NCI-H69 (cell line): ENCODE measurements around the gene NFIA.

Source experiments
- DNase-seq: peaks from one replicate; lab custom pipeline; 2025; lab: John Stamatoyannopoulos, UW

NFIA gene

DNA sequence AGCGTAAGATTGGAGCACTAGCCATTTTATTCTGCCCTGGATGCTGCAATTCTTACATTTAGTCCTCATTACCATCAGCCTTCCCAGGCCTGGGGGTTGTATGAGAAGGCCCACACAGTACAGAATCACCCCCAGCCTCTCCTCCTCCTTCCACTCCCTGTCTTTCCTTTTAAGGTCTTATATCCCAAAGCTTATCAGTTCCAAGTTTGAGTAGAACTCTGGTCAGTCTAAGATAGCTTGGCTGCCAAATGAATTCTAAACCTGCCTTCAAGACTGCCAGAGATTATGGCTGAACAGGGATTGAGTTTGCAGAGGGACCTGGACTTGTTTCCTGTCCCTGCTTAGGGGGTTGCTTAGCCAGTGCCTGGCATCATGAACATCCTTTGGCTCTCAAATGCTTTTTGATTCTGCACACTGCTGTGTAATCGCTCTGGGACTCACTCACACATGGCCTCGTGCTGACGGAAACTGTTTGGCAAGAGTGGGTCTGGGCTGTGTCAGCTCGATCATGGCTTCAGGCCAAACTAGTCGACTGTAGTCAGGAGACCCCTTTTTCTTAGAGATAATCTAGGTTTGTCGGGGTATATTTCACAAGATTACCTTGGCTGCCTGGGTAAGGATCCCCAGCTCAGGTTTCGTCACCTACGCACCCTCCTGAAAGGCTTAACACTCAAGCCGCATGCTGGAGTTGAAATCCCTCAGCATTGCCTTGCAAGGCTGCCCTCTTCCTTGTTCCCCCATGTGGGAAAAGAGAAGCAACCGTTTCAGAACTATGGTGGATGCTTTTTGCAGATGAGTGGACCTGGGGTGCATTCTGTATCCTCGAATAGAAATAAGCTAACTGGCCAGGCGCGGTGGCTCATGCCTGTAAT lies 252.6 kb downstream of the NFIA start:
- peak; percentile 13 for DNase-seq

DNA sequence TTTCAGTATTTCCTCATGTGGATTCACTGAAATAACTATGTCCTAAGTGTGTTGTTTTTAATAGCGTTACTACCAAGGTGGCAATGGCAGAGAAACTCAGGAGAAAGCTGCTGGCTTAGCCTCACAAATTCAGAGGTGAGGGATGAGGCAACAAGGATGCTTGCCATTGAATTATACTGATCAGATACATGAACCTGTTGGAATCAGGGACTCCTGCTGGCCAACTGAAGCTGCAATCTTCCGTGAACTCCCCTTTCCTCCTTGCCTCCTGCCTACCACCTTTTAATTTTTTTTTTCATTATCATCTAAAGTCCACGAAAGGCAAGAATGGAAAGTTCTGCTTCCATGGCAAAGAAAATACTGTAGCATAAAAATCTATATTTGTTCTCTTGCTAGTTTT lies 254.7 kb downstream of the NFIA start:
- peak; percentile 56 for DNase-seq

DNA sequence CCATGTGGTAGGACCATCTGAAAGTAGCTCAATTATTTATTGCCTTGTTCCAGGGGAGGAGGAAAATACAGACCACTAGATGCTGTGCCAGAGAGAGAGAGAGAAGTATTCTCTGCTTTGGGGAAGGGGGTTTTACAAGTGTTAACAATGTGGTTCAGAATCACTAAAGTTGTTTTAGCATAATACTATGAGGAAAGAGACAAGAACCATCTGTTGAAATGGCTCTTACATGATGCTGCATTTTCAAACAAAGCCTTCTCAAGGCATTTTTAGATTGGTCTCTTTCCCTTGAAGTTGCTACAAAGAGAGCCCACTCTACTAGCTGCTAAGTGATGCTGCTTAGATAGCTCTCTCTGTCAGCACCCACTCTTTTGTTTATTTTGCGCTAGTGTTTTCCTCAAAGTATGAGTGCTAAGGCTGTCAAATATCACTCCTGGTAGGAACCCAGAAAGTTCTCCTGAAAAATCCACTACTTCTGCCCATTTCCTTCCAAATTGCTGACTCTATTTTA lies 255.1 kb downstream of the NFIA start:
- DNase-seq: peak; percentile 22

DNA sequence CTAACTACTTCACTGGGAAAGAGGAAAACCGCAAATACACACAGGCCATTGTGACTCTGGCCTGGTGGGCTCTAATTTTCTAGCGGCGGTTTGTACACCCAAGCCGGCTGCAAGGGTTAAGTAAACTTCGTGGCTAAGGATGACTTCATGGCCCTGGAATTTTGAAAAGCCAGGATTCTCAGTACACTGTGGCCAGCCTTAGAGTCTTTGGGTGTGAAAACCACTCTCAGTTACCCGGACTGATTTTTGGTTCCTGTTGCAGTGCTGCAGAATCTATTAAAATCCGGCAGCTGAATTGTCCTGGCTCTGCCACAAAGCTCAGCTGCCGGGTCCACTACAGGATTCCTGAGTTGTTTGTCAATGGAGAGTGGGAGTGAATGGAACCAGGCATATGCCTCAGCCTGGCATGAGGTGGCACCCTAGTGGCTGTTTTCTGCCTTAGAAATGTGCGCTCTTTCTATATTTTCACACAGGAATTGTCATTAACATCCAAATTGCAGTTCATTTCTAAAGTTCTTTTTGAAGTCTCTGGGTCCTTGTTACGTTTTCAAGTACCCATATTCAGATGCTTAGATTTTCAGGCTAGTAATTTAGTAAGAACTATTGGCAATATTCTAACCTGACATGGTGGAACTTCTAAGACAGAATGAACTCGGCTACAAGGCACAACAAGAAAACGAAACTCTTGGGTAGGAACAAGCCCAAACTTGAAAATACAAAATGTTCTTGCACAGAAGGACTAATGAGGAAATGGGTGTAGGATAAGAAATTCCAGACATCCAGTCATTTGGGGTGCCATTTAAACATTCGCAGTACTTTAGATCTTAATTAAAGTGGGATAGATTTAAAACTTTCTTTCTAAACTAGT lies 255.9 kb downstream of the NFIA start:
- DNase-seq: peak; percentile 83

DNA sequence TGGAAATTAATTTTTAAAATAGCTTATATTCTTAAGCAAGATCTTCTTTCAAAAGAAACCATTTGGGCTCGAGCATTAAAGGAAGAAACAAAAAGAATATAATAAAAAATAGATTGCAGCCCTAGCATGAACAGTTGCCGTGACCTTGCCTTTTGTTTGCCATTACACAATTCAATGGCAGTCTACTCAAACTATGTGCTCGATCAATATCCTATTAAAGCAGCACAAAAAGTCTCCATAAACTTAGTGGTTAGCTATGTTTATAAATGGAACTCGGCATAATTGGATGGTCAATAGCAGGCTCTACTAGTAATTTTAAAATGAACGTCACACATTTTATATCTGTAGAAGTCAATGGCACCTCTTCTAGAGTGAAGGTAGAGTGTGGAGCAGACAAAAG lies 256.5 kb downstream of the NFIA start:
- DNase-seq: no peak

DNA sequence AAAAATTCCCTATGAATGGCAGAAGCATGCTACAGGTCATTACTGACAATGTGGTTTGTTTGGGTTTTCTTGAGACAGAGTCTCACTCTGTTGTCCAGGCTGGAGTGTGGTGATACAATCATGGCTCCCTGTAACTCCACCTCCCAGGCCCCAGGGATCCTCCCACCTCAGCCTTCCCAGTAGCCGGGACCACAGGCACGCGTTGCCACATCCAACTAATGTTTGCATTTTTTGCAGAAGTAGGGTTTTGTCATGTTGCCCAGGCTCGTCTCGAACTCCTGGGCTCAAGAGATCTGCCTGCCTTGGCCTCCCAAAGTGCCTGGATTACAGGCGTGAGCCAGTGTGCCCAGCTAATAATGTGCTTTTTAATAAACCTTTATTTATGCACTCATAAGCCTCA lies 259.1 kb downstream of the NFIA start:
- DNase-seq: no peak

DNA sequence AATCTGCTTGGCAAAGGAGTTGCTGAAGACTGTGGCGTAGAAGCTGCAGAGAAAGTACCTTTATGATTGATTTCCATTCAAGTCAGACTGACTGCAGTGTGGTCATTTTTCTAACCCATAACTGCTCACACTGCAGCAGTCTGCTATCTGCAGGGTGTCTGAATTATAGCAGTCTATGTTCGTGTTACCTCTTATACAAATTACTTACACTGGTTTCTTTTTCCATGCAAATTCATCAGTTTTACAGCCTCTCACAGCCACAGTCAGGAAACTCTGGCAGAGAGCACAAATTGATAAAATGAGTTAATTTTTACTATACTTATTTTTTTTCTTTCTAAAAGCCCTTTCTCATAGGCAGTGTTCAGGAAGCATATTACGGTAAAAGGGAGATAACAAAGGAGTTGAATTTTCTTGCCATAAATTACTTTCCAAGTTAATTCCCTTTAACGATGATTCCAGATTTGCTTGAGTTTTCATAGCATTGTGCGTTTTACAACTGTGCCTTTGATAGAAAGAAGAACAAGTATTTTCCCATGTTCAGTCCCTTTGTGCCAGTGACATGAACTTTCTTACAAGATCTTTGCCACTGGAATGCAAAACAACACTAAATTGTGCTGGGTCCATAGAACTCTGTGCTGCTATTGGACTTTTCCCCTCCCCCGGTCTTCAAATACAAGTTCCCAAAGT lies 261.5 kb downstream of the NFIA start:
- DNase-seq: peak; percentile 4

DNA sequence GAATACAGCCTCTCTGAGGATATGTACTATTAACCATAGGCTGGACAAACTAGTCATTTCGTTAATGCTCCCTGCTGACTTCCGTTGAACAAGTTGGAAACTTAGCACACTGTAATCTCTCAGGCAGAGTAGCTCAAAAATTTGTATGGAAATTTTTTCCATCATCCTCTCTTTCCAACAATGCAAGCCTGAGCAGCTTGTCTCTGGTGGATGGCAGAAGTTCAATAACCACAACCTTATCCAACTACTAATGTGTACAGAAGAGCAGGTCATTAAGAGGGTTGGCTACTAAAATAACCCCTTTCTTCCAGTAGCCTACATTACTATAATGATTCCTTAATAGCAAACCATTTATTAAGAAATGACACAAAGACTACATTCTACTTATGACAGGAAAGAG lies 262.3 kb downstream of the NFIA start:
- DNase-seq: peak; percentile 8

DNA sequence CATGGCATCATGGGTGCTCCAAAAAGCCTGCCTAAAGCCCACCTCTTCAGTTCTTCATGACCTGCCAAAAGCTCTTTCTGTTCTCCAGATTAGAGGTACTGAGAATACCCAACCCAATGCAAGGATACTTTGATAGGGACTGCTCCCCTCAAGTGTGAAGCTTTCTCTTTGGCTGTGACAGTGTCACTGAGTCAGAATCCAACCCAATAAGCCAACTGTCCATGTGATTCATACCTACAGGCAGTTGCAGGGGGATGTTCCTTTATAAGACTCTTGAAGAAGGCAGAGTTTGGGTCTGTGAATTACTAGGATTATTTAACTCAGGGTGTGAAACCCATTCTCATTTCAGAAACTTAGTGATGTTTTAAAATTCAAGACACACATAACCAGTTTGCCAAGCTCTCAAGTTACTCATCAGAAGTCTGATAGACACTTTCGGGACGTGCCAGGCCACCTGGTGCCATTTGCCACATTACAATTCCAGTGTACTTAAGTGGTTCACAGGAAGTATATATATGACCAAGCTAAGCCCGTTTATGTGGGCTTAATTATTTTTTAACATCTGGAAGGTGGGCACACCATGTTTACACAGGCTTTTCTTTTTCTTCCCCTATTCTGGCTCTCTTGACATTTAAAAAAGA lies 265.8 kb downstream of the NFIA start:
- no peak for DNase-seq

DNA sequence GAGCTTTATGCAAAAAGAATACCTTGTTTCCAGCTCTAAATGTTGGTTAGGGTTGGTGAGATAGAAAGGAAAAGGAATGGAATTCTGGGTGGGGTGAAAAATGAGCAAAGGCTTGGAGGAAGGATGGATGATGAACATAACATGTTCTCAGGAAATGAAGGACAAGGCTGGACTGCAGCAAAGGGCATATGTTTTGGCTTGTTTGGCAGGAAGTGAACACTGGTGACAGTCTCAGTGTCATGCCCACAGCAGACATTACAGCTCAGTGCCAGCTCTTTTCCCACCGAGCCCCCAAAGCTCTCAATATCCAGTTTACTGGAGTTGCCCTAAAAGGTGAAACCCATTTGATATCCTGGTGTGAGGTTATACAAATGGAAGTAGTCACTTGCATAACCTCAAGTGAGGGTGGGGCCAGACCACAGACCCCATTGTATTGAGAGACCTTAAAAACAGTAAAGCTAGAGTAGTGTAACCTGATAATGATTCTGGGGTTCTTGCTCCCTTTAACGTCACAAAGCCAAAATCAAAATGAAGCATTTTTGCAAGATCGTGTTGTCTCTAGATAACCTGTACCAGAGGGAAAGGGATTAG lies 270.6 kb downstream of the NFIA start:
- peak; percentile 35 for DNase-seq

DNA sequence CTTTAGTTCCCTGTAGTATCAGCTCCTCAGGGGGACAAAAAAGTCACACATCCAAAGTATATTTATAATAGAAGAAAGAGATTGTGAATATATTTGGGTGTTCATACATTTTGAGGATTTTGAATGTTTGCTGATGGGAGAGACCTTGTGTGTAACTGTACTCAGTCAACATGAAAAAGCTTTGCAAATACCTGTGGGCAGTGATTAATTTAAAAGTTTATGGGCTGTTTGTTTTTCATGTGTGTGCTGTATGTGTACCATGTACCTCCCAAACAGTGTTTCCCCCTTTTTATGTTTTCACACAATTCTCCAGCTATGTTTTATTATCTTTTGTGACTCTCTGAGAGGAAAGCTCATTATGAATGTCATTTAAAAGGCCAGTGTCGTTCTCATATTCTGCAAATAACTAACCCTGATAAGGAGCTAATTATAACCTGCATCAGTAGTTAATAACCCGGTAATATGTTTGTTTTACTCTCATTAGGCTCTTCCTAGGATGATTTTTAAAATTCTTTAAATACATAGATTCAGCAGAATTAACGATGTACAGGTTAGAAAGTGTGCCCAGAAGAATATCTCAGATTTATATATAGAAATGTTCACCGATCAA lies 271.5 kb downstream of the NFIA start:
- DNase-seq: peak; percentile 12

DNA sequence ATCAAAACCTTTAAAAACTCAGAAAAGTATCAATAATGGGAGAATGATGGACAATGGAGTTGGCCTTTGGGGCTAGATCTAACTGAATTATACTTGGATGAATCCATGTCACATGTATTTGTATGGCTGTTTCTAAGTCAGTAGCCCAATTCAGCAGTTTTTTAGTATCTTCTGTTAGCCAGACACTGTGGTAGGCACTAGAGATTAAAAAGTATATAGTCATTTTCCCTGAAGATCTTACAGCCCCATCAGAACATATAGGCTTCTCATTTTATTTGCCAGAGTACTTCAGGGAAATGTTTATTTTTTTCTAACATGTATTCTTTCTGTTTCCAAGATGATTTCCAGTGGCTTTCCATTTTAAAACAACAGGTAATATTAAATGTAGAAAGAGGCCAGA lies 273.7 kb downstream of the NFIA start:
- no peak for DNase-seq

DNA sequence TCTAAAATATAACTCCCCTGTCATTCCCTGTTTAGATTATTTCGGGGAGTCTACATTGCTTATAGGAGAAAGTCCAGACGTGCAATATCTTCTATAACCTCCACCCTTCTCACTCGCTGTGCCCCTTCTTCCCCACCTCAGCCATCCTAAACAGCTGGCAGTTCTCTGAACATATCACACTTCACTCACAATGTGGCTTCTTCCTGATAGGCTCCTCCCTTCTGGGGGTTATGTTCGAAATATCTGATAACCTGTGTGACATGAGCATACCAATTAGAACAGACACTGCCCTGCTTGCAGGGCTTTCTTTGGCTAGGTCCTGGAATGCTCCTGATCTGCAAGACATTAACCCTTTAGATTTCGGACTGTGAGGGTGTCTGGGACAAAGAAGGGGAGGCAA lies 274.6 kb downstream of the NFIA start:
- no peak for DNase-seq

DNA sequence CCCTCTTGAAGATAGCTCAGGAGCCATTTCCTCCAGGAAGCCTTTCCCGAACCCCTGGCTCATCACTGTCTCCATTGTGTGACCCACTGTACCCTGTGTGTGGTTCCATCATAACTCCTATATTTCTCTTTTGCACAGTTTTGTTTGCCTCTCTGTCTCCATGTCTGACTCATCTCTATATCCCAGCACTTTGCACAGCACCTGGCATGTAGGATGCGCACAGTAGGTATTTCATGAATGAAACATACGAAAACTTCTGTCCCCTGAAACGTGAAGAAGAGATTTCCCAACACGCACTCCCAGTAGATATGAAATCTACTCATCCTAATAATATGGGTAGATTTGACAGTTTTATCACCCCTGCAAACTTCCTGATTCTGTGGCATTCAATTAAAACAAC lies 275.2 kb downstream of the NFIA start:
- no peak for DNase-seq

DNA sequence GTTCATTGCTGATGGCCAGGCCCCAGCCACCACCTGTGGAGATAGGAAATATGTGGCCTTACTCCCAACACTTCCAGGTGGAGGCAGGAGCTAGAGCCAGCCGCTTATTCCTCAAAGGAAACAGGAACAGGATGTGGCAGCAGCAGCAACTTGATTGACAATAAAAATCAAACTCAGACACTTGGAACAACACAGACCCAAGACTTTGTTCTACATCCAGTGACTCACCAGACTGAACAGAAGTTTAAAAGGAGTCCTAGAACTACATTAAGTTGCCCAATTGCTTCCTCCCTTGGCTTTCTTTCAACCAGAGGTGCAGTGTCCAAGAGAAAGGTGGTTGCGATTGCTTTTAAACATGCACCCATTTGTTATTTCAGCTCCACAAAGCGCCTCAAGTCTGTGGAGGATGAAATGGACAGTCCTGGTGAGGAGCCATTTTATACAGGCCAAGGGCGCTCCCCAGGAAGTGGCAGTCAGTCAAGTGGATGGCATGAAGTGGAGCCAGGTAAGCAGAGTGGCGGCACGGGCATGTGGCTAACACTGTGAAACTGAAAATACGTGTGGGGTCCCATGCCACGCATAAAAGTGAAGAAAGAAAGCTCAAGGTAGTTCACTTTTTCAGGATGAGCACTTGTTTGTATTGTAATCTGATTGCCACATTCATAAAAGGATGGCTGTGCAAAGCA lies 276.6 kb downstream of the NFIA start:
- no peak for DNase-seq

DNA sequence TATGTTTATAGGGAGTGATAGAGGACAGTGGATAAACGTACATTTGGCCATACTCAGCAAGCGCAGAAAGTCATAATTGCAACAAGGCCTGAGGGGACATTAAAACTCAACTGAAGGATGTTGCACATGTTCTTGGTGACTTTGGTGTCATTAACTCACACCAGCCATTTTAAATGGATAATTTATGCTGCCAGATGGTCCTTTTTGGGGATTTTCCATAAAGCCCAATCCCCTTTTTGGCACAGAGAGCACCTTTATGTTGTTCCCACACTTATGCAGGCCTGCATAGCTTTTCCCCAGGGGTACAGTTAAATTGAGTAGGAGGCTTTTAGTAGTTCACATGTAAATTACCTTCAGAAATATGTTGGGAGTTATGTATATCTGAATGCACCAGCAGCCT lies 279.6 kb downstream of the NFIA start:
- DNase-seq: peak; percentile 88

DNA sequence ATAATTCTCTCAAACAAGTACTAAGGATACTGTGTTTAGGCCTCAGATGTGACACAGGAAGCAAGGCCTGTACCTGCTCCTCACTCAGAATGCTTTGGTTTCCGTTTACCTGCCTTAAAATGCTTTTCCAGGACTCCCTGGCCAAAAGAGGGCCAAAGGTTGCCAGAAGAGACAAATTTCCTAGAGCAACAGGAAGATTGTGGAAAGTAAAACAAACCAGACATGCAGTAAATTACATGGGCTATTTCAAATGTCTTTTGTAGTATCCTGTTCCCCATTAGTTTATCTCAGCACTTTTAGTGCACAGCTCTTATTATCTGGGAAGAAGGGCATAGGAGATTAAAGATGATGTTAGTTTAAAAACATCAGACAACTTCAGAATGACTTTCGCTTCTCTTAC lies 280.0 kb downstream of the NFIA start:
- DNase-seq: no peak

DNA sequence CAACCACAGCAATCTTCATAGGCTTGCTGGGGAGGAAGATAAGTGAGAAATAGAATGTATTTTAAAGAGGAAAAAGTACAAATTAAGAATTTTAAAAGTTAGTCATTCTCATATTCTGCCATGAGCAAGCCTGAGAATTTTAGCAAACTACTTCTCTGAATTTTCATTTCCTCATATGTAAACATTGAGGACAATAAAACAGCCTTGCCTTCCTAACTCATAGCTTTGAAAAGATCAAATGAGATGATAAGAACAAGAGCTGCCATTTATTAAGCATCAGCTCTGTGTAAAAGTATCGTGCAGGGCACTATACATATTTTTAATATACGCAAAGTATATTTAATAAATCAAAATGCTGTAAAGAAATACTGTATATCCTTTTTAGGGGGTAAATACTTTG lies 286.0 kb downstream of the NFIA start:
- no peak for DNase-seq

DNA sequence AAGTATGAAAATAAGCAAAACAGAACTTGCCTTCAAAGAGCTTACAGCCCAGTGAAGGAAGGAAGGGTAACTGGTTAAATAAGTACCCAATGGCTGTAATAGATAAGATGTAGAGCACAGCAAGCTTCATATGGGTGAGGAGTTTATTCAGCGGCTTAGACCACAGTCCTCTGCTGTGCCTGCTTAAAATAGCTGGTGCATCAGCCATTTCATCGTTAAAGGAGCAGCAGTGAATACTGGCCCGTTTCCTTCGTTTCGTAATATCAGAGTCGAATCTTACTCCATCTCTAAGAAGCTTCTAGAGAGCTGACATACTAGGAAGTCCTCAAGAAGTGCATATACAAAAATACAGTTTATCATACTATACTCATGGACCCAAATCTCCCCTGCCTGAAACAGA lies 286.5 kb downstream of the NFIA start:
- no peak for DNase-seq

DNA sequence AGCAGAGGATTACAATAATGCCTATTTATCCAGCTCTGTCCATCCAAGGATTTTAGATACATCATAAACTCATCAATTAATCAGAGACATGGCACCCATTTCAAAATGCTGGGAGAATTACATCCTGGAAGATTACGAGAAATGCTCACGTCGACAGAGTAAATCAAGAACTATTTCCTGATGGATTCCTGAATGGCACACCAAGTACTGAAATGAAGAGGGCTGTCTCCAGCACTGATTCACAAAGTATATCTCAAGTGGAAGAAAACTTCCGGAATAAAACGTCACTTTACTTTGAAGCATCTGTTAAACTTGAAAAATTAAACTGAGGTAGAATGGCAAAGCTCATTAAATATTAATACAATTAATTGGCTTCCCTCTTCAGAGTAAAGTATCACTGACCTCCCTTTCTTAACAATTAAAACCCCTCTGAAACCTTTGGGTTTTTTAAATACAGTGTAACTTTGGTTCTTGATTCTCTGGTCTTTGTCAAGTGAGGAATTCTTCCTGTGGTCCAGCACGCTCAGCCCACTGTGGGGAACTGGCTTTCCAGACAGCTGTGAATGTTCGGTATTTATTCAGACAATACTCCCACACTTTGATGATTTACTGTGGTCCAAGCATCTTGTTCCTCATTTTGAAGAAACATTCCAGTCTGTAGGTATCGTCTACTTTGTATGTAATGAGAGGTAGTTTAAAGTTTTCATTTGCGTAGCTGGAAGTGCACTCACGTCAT lies 288.0 kb downstream of the NFIA start:
- DNase-seq: no peak
